Liver (tissue), 9 donors: ENCODE data around the gene ALDH7A1. TPM values are rescaled to one million over a fixed set of nuclear protein-coding genes. Genes with fewer than 3 reads are reported as not detected.

Source experiments
- DNase-seq: peaks from one replicate; pipeline ENCODE4 v3.0.0-alpha.2; 2017; ENCODE audit warnings: low spot score
- H3K27ac ChIP-seq, 2 donors: one replicate each; pipeline ENCODE4 v1.7.0; 2013; ENCODE audit warnings: inconsistent platforms in 2 of 2, low read length in 2 of 2, control low read depth in 1 of 2, low read depth in 1 of 2, mild to moderate bottlenecking in 1 of 2
- H3K27me3 ChIP-seq, 4 donors: one replicate each; pipeline versions ENCODE4 v1.6.1 to v1.7.0; 2013; ENCODE audit warnings: low read length in 3 of 4, inconsistent platforms in 1 of 4, mild to moderate bottlenecking in 1 of 4, moderate library complexity in 1 of 4; ENCODE audit not compliant: control insufficient read depth in 4 of 4, insufficient read depth in 4 of 4
- H3K36me3 ChIP-seq, 4 donors: one replicate each; pipeline versions ENCODE4 v1.6.1 to v1.7.0; 2013; ENCODE audit warnings: low read length in 3 of 4, mild to moderate bottlenecking in 3 of 4, low read depth in 1 of 4, moderate library complexity in 1 of 4; ENCODE audit not compliant: control insufficient read depth in 4 of 4, insufficient read depth in 3 of 4
- H3K4me1 ChIP-seq, 4 donors: one replicate each; pipeline versions ENCODE4 v1.6.1 to v1.7.0; 2013; ENCODE audit warnings: low read length in 3 of 4, mild to moderate bottlenecking in 3 of 4, moderate library complexity in 1 of 4; ENCODE audit not compliant: control insufficient read depth in 4 of 4, insufficient read depth in 4 of 4
- H3K4me3 ChIP-seq, 3 donors: one replicate each; pipeline versions ENCODE4 v1.6.1 to v1.7.0; 2013; ENCODE audit warnings: low read length in 3 of 3, control low read depth in 1 of 3, low read depth in 1 of 3, mild to moderate bottlenecking in 1 of 3
- H3K9ac ChIP-seq, 2 donors: one replicate each; pipeline ENCODE4 v1.7.0; 2013; ENCODE audit warnings: low read length in 2 of 2, mild to moderate bottlenecking in 2 of 2, moderate library complexity in 2 of 2, control low read depth in 1 of 2, low read depth in 1 of 2
- H3K9me3 ChIP-seq, 4 donors: one replicate each; pipeline versions ENCODE4 v1.6.1 to v1.7.0; 2013; ENCODE audit warnings: low read length in 3 of 4; ENCODE audit not compliant: control insufficient read depth in 4 of 4
- FOXA1 ChIP-seq: IDR thresholded peaks from 2 replicates; pipeline ENCODE4 v1.6.1; 2016; ENCODE audit warnings: antibody characterized with exemption
- HNF4G ChIP-seq: IDR thresholded peaks from 2 replicates; pipeline ENCODE4 v1.6.1; 2016; ENCODE audit warnings: antibody characterized with exemption
- NR2F2 ChIP-seq: IDR thresholded peaks from 2 replicates; pipeline ENCODE4 v1.6.1; 2016; ENCODE audit warnings: antibody characterized with exemption
- RXRA ChIP-seq, 2 donors: IDR thresholded peaks; 2 replicates each; pipeline ENCODE4 v1.6.1; 2017 to 2018; ENCODE audit warnings: antibody characterized with exemption in 2 of 2, mild to moderate bottlenecking in 1 of 2
- TAF1 ChIP-seq: conservative IDR thresholded peaks from 2 replicates; pipeline ENCODE4 v1.6.1; 2016; ENCODE audit warnings: antibody characterized with exemption, mild to moderate bottlenecking
- YY1 ChIP-seq: IDR thresholded peaks from 2 replicates; pipeline ENCODE4 v1.6.1; 2016; ENCODE audit warnings: antibody characterized with exemption, mild to moderate bottlenecking
- WGBS: extraction: QIAGEN DNeasy Blood & Tissue Kit; methylation state at CpG from one replicate; pipeline ENCODE4 v1.1.7; 2013; 5-methylcytosine and 5-hydroxymethylcytosine counted together
- polyA plus RNA-seq, 2 donors: library from polyadenylated mRNA; stranded (reverse) in 1 of 2; unstranded in 1 of 2; fragments of 200-250 nt in 1 of 2; fragments of >200 nt in 1 of 2; fragmentation: Nextera tagmentation in 1 of 2; extraction: Ambion mirVana in 1 of 2; gene quantifications; one replicate each; pipeline versions ENCODE4 v1.2.1 to v1.2.3, GENCODE V29; 2013 to 2015
- total RNA-seq, 2 donors: library from RNA; depleted of rRNA; stranded (reverse); fragments of >200 nt; gene quantifications; one replicate each; pipeline ENCODE4 v1.2.3, GENCODE V29; 2014
- TF ChIP-seq, protein P1 (sequence below): IDR thresholded peaks from 2 replicates; pipeline ENCODE4 v1.6.1; 2016; ENCODE audit warnings: antibody characterized with exemption
- TF ChIP-seq, protein P2 (sequence below): IDR thresholded peaks from 2 replicates; pipeline ENCODE4 v1.6.1; 2016; ENCODE audit warnings: antibody characterized with exemption, mild to moderate bottlenecking
- TF ChIP-seq, protein P3 (sequence below): IDR thresholded peaks from 2 replicates; pipeline ENCODE4 v1.6.1; 2016; ENCODE audit warnings: antibody characterized with exemption
- donor health status: healthy.
- donor health status: healthy.
- donor health status: healthy.
- donor health status: healthy.
- donor health status: healthy.

The ALDH7A1 gene
- total and polyA plus RNA-seq, 4 donors, result 47.7 to 86.9 (median 58.4) TPM

DNA sequence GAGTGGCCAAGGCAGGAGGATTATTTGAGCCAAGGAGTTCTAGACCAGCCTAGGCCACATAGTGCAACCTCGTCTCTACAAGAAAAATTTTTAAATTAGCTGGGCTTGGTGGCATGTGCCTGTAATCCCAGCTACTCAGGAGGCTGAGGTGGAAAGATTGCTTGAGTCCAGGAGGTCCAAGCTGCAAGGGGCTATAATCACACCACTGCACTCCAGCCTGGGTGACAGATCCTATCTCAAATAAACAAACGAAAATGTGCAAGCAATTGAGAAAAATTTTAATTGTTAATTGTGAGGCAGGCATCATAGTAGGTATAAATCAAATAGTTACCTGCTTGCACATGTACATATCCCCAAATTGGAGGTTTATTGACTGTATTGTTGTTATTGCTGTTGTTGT lies 15.3 kb downstream of the ALDH7A1 start:
- H3K27me3 ChIP-seq, result no peaks in the 10 kb centered on the region
- peaks cover 0 to 5% (median 0%) of the 10 kb centered on the region in 4 donors for H3K4me1 ChIP-seq
- DNase-seq, result no peak
- WGBS, result 90% methylated on average over 2 of the region's 2 CpGs
- TF ChIP-seq, protein P1, sequence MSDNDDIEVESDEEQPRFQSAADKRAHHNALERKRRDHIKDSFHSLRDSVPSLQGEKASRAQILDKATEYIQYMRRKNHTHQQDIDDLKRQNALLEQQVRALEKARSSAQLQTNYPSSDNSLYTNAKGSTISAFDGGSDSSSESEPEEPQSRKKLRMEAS, result no peak
- TF ChIP-seq, protein P2, sequence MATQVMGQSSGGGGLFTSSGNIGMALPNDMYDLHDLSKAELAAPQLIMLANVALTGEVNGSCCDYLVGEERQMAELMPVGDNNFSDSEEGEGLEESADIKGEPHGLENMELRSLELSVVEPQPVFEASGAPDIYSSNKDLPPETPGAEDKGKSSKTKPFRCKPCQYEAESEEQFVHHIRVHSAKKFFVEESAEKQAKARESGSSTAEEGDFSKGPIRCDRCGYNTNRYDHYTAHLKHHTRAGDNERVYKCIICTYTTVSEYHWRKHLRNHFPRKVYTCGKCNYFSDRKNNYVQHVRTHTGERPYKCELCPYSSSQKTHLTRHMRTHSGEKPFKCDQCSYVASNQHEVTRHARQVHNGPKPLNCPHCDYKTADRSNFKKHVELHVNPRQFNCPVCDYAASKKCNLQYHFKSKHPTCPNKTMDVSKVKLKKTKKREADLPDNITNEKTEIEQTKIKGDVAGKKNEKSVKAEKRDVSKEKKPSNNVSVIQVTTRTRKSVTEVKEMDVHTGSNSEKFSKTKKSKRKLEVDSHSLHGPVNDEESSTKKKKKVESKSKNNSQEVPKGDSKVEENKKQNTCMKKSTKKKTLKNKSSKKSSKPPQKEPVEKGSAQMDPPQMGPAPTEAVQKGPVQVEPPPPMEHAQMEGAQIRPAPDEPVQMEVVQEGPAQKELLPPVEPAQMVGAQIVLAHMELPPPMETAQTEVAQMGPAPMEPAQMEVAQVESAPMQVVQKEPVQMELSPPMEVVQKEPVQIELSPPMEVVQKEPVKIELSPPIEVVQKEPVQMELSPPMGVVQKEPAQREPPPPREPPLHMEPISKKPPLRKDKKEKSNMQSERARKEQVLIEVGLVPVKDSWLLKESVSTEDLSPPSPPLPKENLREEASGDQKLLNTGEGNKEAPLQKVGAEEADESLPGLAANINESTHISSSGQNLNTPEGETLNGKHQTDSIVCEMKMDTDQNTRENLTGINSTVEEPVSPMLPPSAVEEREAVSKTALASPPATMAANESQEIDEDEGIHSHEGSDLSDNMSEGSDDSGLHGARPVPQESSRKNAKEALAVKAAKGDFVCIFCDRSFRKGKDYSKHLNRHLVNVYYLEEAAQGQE, result no peak
- no peak overlapping the region for H3K4me3 ChIP-seq
- no peaks in the 10 kb centered on the region for H3K9me3 ChIP-seq
- no peak overlapping the region for H3K9ac ChIP-seq
- H3K27ac ChIP-seq, result no peak overlapping the region
- peaks cover 4 to 51% (median 38%) of the 10 kb centered on the region in 4 donors for H3K36me3 ChIP-seq

DNA sequence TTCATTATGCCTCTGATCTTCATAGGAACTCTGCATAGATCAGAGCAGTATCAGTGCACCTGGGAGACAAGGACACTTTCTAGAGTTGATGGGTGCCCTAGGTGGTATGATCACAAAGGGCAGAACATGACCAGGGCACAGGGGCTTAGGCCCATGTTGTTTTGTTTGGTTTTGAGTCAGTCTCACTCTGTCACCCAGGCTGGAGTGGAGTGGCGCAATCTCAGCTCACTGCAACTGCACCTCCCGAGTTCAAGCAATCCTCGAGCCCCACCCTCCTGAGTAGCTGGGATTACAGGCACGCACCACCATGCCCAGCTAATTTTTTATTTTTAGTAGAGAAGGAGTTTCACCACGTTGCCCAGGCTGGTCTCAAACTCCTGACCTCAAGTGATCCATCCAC lies 17.6 kb downstream of the ALDH7A1 start:
- no peaks in the 10 kb centered on the region for H3K9me3 ChIP-seq
- peaks cover 4 to 48% (median 35%) of the 10 kb centered on the region in 4 donors for H3K36me3 ChIP-seq
- H3K27me3 ChIP-seq, result no peaks in the 10 kb centered on the region
- no peak overlapping the region for H3K27ac ChIP-seq
- TF ChIP-seq NR2F2 (no peak), TAF1 (no peak), FOXA1 (no peak), YY1 (no peak), RXRA (IDR thresholded peaks at IDR 0.05) (no peak), HNF4G (no peak)
- TF ChIP-seq, protein P3, sequence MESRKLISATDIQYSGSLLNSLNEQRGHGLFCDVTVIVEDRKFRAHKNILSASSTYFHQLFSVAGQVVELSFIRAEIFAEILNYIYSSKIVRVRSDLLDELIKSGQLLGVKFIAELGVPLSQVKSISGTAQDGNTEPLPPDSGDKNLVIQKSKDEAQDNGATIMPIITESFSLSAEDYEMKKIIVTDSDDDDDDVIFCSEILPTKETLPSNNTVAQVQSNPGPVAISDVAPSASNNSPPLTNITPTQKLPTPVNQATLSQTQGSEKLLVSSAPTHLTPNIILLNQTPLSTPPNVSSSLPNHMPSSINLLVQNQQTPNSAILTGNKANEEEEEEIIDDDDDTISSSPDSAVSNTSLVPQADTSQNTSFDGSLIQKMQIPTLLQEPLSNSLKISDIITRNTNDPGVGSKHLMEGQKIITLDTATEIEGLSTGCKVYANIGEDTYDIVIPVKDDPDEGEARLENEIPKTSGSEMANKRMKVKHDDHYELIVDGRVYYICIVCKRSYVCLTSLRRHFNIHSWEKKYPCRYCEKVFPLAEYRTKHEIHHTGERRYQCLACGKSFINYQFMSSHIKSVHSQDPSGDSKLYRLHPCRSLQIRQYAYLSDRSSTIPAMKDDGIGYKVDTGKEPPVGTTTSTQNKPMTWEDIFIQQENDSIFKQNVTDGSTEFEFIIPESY, result no peak
- TF ChIP-seq, protein P1, result no peak
- TF ChIP-seq, protein P2, result no peak
- 81% methylated on average over 5 of the region's 5 CpGs for WGBS
- H3K4me3 ChIP-seq, result no peak overlapping the region
- H3K4me1 ChIP-seq, result peaks cover 0 to 5% (median 0%) of the 10 kb centered on the region in 4 donors
- no peak for DNase-seq
- no peak overlapping the region for H3K9ac ChIP-seq
